Testis (tissue), 2 donors: ENCODE measurements around the gene ARHGAP31.

Experiments
- POLR2A ChIP-seq: fragments of 450-650 bp; IDR thresholded peaks from one replicate; pipeline ENCODE4 v1.6.1; 2017; ENCODE audit warnings: antibody characterized with exemption, mild to moderate bottlenecking, moderate library complexity
- TF ChIP-seq, protein P1 (sequence below), 3 experiments: fragments of 450-650 bp in 2 of 3; fragments of 200-600 bp in 1 of 3; sonication (generic) in 1 of 3; IDR thresholded peaks; one replicate each; pipeline ENCODE4 v1.5.1; 2016 to 2019; ENCODE audit warnings: antibody characterized with exemption in 3 of 3, mild to moderate bottlenecking in 2 of 3, moderate library complexity in 1 of 3

DNA sequence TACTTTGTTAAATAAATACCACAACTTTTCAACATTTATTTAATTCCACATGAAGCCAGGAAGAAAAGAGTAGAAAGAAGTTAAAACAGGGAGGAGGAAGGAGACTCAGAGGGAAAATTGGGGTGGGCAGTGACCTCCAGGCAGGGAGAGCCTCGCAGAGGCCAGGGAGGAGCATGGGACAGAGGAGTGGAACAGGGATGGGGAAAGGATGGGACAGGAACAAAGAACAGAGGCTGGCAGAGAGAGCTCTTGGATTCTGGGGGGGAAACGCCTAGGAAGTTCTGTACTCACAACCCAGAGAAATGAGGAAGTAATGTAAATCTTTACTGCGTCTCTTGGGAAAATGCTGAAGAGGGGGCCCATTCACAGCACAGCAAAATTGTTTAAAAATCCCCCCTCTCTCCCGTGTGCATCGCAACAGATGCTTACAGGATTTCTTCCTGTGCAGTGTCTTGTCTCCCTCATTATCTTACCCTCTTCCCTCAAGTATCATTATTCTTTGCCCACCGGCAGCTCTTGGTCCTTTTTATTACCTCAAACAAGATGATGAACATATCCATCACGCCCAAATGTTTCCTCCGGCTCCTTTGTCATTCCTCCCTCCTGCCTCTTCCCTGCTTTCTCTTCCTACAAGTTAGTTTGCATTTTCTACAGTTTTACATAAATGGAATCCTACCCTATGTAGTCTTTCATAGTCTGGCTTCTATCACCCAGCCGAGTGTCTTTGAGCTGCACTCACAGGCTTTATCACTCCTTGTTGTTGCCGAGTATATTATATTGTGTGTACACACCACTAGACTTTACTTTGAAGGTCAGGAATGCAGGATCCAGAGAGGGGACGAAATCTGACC, 65.5 kb downstream of the ARHGAP31 start:
- TF ChIP-seq POLR2A = no peak
- TF ChIP-seq, protein P1, sequence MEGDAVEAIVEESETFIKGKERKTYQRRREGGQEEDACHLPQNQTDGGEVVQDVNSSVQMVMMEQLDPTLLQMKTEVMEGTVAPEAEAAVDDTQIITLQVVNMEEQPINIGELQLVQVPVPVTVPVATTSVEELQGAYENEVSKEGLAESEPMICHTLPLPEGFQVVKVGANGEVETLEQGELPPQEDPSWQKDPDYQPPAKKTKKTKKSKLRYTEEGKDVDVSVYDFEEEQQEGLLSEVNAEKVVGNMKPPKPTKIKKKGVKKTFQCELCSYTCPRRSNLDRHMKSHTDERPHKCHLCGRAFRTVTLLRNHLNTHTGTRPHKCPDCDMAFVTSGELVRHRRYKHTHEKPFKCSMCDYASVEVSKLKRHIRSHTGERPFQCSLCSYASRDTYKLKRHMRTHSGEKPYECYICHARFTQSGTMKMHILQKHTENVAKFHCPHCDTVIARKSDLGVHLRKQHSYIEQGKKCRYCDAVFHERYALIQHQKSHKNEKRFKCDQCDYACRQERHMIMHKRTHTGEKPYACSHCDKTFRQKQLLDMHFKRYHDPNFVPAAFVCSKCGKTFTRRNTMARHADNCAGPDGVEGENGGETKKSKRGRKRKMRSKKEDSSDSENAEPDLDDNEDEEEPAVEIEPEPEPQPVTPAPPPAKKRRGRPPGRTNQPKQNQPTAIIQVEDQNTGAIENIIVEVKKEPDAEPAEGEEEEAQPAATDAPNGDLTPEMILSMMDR (IDR thresholded peaks at IDR 0.05) = no peak
